ENCODE data around the gene GLYATL1B.
"Not testable (repeated sequence)": the region's sequence is repeated elsewhere in the genome, so short reads cannot be mapped to it uniquely, and the experiment has no call there.

Gene GLYATL1B

DNA sequence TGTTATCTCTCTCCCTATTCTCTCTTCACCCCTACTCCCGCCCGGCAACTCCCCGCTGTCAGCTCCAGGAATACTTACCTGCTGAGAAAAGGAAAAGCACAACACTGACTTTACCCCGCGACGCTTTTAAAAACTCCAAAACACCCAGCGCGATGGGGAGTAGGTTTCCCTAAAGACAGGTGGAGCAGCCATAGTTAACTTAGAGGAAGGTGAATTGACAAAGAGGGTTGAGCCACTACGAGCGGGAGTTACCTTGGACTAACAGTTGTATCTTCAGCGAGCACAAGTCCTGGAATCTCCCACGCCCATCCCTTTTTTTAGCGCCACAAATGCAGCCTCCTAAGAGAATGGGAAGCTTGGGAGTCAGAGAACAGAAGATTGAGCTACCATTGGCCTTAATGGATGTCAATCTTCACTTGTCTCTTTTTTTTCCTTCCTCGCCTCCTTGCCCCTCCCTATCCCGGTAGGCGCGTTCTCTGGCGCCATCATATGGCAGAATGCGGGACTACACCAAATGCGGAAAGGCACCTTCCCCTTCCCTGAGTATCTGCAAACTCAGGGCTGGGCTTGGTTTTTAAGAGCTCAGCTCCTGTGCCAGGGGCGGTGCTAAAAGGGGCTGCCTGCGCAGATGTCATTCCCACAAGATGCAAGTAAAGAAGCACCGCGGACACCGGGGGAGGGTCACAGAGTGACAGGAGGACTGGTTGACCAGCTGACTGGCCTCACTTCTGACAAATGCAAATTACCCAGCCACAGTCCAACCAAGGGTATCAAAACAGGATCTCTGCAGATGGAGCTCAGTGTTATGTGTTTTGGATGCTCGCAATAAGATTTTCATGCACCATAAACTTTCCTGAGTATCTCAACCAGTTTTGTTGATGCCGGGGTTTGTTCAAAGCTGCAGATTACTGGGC is 27.7 kb upstream of the GLYATL1B start:
- DNase-seq: peak; percentile 90 to 96 (median 92)
- Histone ChIP-seq H3K4me3 (ENCODE audit: control insufficient read depth in 1 of 7, extremely low read depth in 1 of 7, insufficient read depth in 4 of 7, low read depth in 2 of 7, low read length in 6 of 7) (peak overlapping the region; percentile 31 to 84 (median 69)), H3K27ac (ENCODE audit: insufficient read depth in 1 of 2, low read depth in 1 of 2, low read length in 2 of 2, poor library complexity in 1 of 2, severe bottlenecking in 2 of 2) (peak overlapping the region in 1 of 2 experiments; percentile 49), H3K27me3 (replicated peaks in 2 of 5; ENCODE audit: control insufficient read depth in 4 of 5, insufficient read depth in 5 of 5, low read length in 4 of 5) (peaks cover 0 to 27% (median 9%) of the 10 kb centered on the region in 5 experiments)
- CTCF ChIA-PET: interaction anchor here (0.6 to 4.0 kb wide), 31 partner anchors 9 to 405 kb away, joined by 3 to 45 read pairs (median 4); no protein-coding TSS in a partner anchor
- H3K9me3 ChIP-seq (ENCODE audit: control extremely low read depth in 1 of 5, control insufficient read depth in 4 of 5, insufficient read depth in 2 of 5, low read depth in 1 of 5, low read length in 4 of 5); H3K36me3 ChIP-seq (ENCODE audit: control insufficient read depth in 4 of 4, insufficient read depth in 4 of 4, low read length in 3 of 4); H3K4me1 ChIP-seq (ENCODE audit: control extremely low read depth in 1 of 4, control insufficient read depth in 4 of 4, insufficient read depth in 4 of 4, low read length in 3 of 4); POLR2A ChIA-PET: not testable (repeated sequence)
- 11% methylated on average over 15 of the region's 27 CpGs for WGBS (ENCODE audit: insufficient coverage)

DNA sequence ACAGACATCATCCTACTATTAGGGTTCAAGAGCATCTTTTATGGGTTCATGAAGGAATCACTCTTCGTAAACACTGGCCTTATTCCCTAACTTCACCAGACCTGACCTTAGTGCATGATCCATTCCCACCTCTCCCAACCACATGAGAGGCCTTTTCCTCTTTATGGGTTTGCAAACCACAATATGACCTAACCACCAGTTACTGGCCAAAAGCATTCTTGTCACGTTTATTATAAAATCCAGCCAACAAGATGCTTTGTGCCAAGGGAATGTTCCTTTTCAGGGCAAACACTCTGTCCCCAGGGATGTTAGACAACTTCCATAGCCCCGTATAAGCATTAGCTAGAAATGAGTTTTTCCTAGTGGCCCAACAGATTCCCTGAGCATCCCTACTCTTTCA is 26.0 kb upstream of the GLYATL1B start:
- H3K27me3 ChIP-seq (replicated peaks in 2 of 5; ENCODE audit: control insufficient read depth in 4 of 5, insufficient read depth in 5 of 5, low read length in 4 of 5): peaks cover 0 to 39% (median 13%) of the 10 kb centered on the region in 5 experiments
- H3K36me3 ChIP-seq (ENCODE audit: control insufficient read depth in 4 of 4, insufficient read depth in 4 of 4, low read length in 3 of 4); DNase-seq; H3K4me3 ChIP-seq (ENCODE audit: control insufficient read depth in 1 of 7, extremely low read depth in 1 of 7, insufficient read depth in 4 of 7, low read depth in 2 of 7, low read length in 6 of 7); POLR2A ChIA-PET; H3K27ac ChIP-seq (ENCODE audit: insufficient read depth in 1 of 2, low read depth in 1 of 2, low read length in 2 of 2, poor library complexity in 1 of 2, severe bottlenecking in 2 of 2); H3K9me3 ChIP-seq (ENCODE audit: control extremely low read depth in 1 of 5, control insufficient read depth in 4 of 5, insufficient read depth in 2 of 5, low read depth in 1 of 5, low read length in 4 of 5); H3K4me1 ChIP-seq (ENCODE audit: control extremely low read depth in 1 of 4, control insufficient read depth in 4 of 4, insufficient read depth in 4 of 4, low read length in 3 of 4): not testable (repeated sequence)
- 46% methylated on average over 3 of the region's 3 CpGs for WGBS (ENCODE audit: insufficient coverage)
- CTCF ChIA-PET: interaction anchor here (1.0 to 4.0 kb wide), 4 partner anchors 9 to 124 kb away, joined by 4 to 45 read pairs (median 4); no protein-coding TSS in a partner anchor

DNA sequence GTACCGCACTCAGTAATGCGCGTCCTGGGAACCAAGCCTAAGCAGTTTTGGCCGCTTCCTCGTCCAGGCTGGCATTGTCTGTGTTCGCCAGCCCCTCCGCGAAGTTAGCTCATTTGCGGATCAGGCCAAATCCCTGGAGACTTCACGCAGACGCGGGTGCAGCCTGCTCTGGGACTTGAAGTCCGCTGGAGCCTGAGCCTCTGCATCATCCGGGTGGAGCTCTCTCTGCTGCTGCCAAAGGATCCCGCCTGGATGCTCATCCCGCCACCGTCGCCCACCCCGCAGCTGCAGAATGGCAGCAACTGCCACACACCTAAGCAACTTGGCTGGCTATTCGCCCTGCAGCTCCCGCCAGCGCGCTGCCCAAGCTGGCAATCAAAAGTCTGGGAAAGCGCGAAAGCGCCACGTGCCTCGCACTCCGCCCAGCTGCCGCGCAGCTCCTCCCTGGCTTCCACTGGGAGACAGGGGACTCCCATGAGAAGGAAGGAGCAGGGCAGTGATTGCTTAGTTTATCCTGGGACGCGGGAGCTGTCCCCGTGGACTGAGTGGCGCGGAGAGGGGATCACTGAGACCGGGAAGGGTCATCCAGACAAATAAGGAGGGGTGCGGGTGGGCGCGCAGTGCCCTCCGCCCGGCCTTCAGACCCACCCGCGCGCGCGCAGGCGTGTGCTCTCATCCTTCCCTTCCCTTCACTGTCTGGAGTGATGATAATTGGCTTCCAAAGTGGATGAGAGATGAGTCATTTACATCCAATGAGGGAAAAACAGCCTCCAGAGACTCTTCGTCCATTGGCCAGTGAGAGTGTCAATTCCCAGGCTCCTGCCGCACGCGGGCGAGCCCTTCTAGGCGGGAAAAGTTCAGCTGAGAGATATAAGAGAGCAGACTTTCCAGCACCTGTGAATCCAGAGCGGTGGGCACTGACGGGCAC is 23.2 kb upstream of the GLYATL1B start:
- no peak overlapping the region for H3K4me3 ChIP-seq (ENCODE audit: control insufficient read depth in 1 of 7, extremely low read depth in 1 of 7, insufficient read depth in 4 of 7, low read depth in 2 of 7, low read length in 6 of 7)
- ChIA-PET CTCF (interaction anchor here (1.3 kb wide), 1 partner anchor 33 kb away, joined by 3 read pairs; no protein-coding TSS in a partner anchor), POLR2A (no interaction called here)
- H3K9me3 ChIP-seq (ENCODE audit: control extremely low read depth in 1 of 5, control insufficient read depth in 4 of 5, insufficient read depth in 2 of 5, low read depth in 1 of 5, low read length in 4 of 5): peaks cover 0 to 3% (median 0%) of the 10 kb centered on the region in 5 experiments
- no peak for DNase-seq
- WGBS (ENCODE audit: insufficient coverage): 70% methylated on average over 39 of the region's 56 CpGs
- peaks cover 0 to 9% (median 3%) of the 10 kb centered on the region in 4 experiments for H3K4me1 ChIP-seq (ENCODE audit: control extremely low read depth in 1 of 4, control insufficient read depth in 4 of 4, insufficient read depth in 4 of 4, low read length in 3 of 4)
- H3K27ac ChIP-seq (ENCODE audit: insufficient read depth in 1 of 2, low read depth in 1 of 2, low read length in 2 of 2, poor library complexity in 1 of 2, severe bottlenecking in 2 of 2): no peak overlapping the region
- H3K36me3 ChIP-seq (ENCODE audit: control insufficient read depth in 4 of 4, insufficient read depth in 4 of 4, low read length in 3 of 4): no peaks in the 10 kb centered on the region
- peaks cover 0 to 43% (median 13%) of the 10 kb centered on the region in 5 experiments for H3K27me3 ChIP-seq (replicated peaks in 2 of 5; ENCODE audit: control insufficient read depth in 4 of 5, insufficient read depth in 5 of 5, low read length in 4 of 5)

- not testable (repeated sequence) for DNase-seq; H3K4me1 ChIP-seq (ENCODE audit: control extremely low read depth in 1 of 4, control insufficient read depth in 4 of 4, insufficient read depth in 4 of 4, low read length in 3 of 4); H3K4me3 ChIP-seq (ENCODE audit: control insufficient read depth in 1 of 7, extremely low read depth in 1 of 7, insufficient read depth in 4 of 7, low read depth in 2 of 7, low read length in 6 of 7); H3K9me3 ChIP-seq (ENCODE audit: control extremely low read depth in 1 of 5, control insufficient read depth in 4 of 5, insufficient read depth in 2 of 5, low read depth in 1 of 5, low read length in 4 of 5); H3K27ac ChIP-seq (ENCODE audit: insufficient read depth in 1 of 2, low read depth in 1 of 2, low read length in 2 of 2, poor library complexity in 1 of 2, severe bottlenecking in 2 of 2); H3K36me3 ChIP-seq (ENCODE audit: control insufficient read depth in 4 of 4, insufficient read depth in 4 of 4, low read length in 3 of 4)
- 86% methylated on average over 11 of the region's 14 CpGs for WGBS (ENCODE audit: insufficient coverage)
- ChIA-PET POLR2A (interaction anchor here (0.7 kb wide), 1 partner anchor 38 kb away, joined by 3 read pairs; no protein-coding TSS in a partner anchor), CTCF (interaction anchor here (1.3 to 1.5 kb wide), 2 partner anchors 11 to 32 kb away, joined by 3 to 4 read pairs; no protein-coding TSS in a partner anchor)
- peaks cover 0 to 43% (median 13%) of the 10 kb centered on the region in 5 experiments for H3K27me3 ChIP-seq (replicated peaks in 2 of 5; ENCODE audit: control insufficient read depth in 4 of 5, insufficient read depth in 5 of 5, low read length in 4 of 5)
These were observed 21.9 kb upstream of the GLYATL1B start for GRCh38 chr11:59063996-59064727.

- Histone ChIP-seq H3K4me1 (ENCODE audit: control extremely low read depth in 1 of 4, control insufficient read depth in 4 of 4, insufficient read depth in 4 of 4, low read length in 3 of 4) (no peaks in the 10 kb centered on the region), H3K9me3 (ENCODE audit: control extremely low read depth in 1 of 5, control insufficient read depth in 4 of 5, insufficient read depth in 2 of 5, low read depth in 1 of 5, low read length in 4 of 5) (peaks cover 0 to 3% (median 0%) of the 10 kb centered on the region in 5 experiments), H3K36me3 (ENCODE audit: control insufficient read depth in 4 of 4, insufficient read depth in 4 of 4, low read length in 3 of 4) (no peaks in the 10 kb centered on the region), H3K27ac (ENCODE audit: insufficient read depth in 1 of 2, low read depth in 1 of 2, low read length in 2 of 2, poor library complexity in 1 of 2, severe bottlenecking in 2 of 2) (no peak overlapping the region), H3K4me3 (ENCODE audit: control insufficient read depth in 1 of 7, extremely low read depth in 1 of 7, insufficient read depth in 4 of 7, low read depth in 2 of 7, low read length in 6 of 7) (no peak overlapping the region), H3K27me3 (replicated peaks in 2 of 5; ENCODE audit: control insufficient read depth in 4 of 5, insufficient read depth in 5 of 5, low read length in 4 of 5) (peaks cover 0 to 25% (median 6%) of the 10 kb centered on the region in 5 experiments)
- no CpG with 5 or more reads among the region's 1 CpG for WGBS (ENCODE audit: insufficient coverage)
- ChIA-PET POLR2A (no interaction called here), CTCF (interaction anchor here (1.5 kb wide), 1 partner anchor 9 kb away, joined by 5 read pairs; no protein-coding TSS in a partner anchor)
- DNase-seq: no peak
These were observed 17.0 kb upstream of the GLYATL1B start for GRCh38 chr11:59069087-59069486.

- ChIA-PET POLR2A (no interaction called here), CTCF (interaction anchor here (1.3 to 1.5 kb wide), 2 partner anchors 19 to 94 kb away, joined by 4 read pairs; no protein-coding TSS in a partner anchor)
- Histone ChIP-seq H3K36me3 (ENCODE audit: control insufficient read depth in 4 of 4, insufficient read depth in 4 of 4, low read length in 3 of 4) (no peaks in the 10 kb centered on the region), H3K4me3 (ENCODE audit: control insufficient read depth in 1 of 7, extremely low read depth in 1 of 7, insufficient read depth in 4 of 7, low read depth in 2 of 7, low read length in 6 of 7) (peak overlapping the region in 1 of 7 experiments; percentile 39), H3K27me3 (replicated peaks in 2 of 5; ENCODE audit: control insufficient read depth in 4 of 5, insufficient read depth in 5 of 5, low read length in 4 of 5) (no peaks in the 10 kb centered on the region), H3K9me3 (ENCODE audit: control extremely low read depth in 1 of 5, control insufficient read depth in 4 of 5, insufficient read depth in 2 of 5, low read depth in 1 of 5, low read length in 4 of 5) (peaks cover 0 to 3% (median 0%) of the 10 kb centered on the region in 5 experiments), H3K27ac (ENCODE audit: insufficient read depth in 1 of 2, low read depth in 1 of 2, low read length in 2 of 2, poor library complexity in 1 of 2, severe bottlenecking in 2 of 2) (no peak overlapping the region), H3K4me1 (ENCODE audit: control extremely low read depth in 1 of 4, control insufficient read depth in 4 of 4, insufficient read depth in 4 of 4, low read length in 3 of 4) (peaks cover 10 to 34% (median 18%) of the 10 kb centered on the region in 4 experiments)
- 63% methylated on average over 5 of the region's 8 CpGs for WGBS (ENCODE audit: insufficient coverage)
- DNase-seq: peak; percentile 30 to 73 (median 72)
These were observed 9.1 kb upstream of the GLYATL1B start for GRCh38 chr11:59076876-59077571.

Measured in common myeloid progenitor, CD34-positive (primary cell).